ENCODE data around the gene MXI1.

Gene MXI1

GRCh38 chr10:110278562-110279406 lies 71.4 kb downstream of the MXI1 start:
- DNase-seq: no peak

GRCh38 chr10:110279407-110279986 lies 72.1 kb downstream of the MXI1 start:
- peak; percentile 43 for DNase-seq

- DNase-seq: no peak
These were observed 76.9 kb downstream of the MXI1 start for GRCh38 chr10:110284262-110284661.

DNA sequence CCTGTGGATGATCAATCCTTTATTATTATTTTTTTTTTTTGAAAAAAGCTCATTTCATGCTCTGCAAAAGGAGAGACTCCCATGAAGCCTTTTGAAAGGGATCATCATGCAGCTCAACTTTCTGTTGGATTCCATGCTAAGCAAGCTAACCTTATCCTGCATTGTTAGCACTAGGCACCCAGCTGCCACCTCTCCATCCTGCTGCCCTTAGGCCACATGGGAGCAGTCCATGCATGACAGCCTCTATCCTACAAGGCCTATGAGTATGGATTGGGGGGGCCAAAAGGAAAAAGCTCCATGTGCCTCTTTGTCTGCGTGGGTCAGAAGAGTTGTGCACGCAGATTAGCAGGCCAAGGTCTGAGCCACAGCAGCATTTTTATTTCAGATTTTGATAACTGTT lies 78.1 kb downstream of the MXI1 start:
- no peak for DNase-seq

DNA sequence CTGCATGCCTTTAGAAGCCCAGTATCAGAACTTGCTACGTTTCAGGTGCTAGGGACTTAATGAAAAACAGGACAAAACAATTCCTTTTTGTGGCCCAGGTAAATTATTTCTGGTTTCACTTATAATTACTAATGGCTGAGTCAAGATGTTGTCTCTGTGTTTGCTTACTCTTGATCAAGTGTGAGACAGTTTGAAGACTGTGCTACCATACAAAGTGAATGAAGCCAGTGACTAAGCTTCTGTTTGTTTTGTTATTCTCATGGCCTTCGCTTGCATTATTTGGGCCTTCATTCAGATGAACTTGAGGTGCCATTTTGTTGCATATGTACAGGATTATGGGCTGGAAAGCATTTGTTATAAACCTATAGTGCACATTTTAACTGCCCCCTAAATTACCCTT lies 79.4 kb downstream of the MXI1 start:
- DNase-seq: no peak

GRCh38 chr10:110296966-110297365 lies 89.6 kb downstream of the MXI1 start:
- no peak for DNase-seq

DNA sequence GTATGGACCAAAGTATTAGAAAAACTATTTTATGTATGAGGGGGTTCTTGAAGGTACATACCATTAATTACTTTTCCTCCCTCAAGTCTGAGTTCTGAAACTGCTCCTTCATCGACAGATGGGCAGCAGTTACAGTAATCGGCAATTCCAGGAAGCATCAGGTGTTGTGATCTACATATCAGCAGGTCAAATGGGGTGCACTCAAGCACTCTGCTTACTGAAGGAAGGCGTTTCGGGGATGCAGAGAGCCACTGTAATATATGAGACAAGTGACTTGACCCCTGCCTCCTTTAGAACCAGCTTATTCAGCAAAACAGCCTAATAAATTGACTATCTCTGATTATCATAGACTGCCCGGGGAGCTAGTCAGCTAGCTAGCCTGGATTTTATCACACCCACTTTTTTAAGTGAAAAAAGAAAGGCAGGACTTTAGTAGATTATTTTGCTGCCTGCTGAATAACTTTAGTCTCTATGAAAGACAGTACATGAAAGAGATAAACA lies 93.1 kb downstream of the MXI1 start:
- no peak for DNase-seq

DNA sequence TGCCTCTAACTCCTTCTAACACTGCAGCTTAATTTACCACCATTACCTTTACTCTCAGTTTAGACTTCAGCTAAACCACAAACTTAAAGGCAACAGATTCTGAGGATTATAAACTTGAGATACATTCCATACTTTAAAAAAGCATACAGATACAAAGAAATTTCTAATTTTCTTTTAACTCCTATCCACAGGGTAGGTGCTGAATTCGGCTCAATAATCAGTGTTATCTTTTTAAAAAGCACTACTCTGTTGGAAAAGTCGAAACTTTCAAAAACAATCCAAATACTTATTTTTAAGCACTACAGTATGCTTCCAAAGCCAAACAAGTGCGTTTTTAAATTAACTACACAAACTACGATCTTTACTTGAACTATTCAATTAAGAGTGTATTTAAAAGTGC lies 96.3 kb downstream of the MXI1 start:
- DNase-seq: no peak

GRCh38 chr10:110304394-110304779 lies 97.0 kb downstream of the MXI1 start:
- DNase-seq: no peak

GRCh38 chr10:110304780-110305421 lies 97.5 kb downstream of the MXI1 start, which contains the start of gene SMNDC1:
Gene SMNDC1 (minus strand): TSS chr10:110304920. CDS start chr10:110303587, 1,333 bp downstream.
- peak; percentile 98 for DNase-seq

- peak; percentile 84 for DNase-seq
These were observed 98.5 kb downstream of the MXI1 start for GRCh38 chr10:110305767-110306451.

DNA sequence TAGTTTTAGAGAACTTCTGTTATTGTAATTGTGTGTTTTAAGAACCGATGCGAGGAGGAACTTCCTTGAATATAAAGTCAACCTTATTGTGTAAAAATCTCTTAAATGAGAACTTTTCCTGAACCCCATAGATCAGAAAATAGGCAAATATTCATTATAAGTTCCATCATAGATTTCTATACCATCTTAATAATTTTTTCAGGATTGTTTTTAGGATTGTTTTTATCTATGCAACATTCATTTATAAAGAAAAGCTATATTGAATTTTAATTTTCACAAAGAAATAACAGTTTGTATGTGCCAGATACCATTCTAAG lies 99.0 kb downstream of the MXI1 start:
- DNase-seq: no peak

DNA sequence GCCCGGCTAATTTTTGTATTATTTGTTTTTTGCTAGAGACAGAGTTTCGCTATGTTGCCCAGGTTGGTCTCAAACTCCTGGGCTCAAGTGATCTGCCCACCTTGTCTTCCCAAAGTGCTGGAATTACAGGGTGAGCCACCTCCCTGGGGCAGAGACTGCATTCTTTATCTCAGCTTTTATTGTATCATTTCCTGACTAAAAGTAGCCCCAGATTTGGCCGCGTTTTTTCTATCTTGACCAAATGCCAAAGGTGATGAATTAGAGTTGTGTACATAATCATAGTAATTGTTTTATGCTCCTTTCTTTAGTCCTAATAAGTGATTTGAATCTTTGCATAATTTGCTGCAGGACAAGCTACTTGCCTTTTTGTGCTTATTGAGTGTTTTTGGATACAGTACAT lies 100.4 kb downstream of the MXI1 start:
- no peak for DNase-seq

GRCh38 chr10:110310741-110311140 lies 103.3 kb downstream of the MXI1 start:
- DNase-seq: no peak

DNA sequence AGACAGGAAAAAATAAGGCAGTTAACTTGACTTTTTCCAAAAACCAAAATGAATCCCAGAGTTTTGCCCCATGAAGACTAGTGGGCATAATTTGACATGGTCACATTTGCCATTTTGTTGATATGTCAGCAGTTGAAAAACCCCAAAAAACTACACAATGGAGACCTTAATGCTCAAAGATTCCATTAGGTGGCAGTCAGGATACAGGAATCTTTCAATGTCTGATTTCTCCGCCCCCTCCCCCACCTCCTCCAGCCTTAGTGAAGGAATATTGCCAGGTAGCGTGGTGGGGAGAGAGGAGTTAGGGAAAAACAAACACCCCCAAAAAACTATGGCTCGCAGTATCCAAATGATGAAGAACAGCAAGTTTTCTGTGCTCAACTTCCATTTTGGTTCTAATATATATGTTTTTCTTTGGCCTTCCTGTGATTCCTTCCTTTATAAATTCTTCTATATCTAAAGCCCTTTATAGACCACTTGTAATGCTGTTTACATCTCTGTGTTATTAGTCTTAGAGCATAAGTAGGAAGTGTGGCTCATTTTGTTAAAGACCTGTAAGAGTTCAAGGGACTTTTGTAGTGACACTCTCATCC lies 104.0 kb downstream of the MXI1 start:
- DNase-seq: peak; percentile 63

DNA sequence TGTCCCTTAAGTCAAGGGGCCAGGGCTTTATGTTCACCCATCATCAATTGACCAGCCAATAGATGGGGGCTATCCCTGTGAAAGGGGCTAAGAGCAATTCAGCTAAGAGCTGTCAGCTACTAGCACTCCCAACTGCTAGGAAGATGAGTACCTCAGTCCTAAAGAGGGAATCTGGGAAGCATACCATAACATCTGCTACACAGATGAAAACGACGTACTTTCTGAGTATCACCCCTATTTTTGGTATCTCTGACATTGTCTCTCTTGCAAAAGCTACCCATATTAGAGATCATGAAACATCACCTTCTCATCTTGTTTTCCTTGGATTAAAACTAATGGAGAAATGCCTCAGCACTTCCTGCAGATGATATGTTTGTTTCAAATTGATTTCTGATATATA lies 104.8 kb downstream of the MXI1 start:
- DNase-seq: no peak

- no peak for DNase-seq
These were observed 106.3 kb downstream of the MXI1 start for GRCh38 chr10:110313674-110314073.

- DNase-seq: peak; percentile 29
These were observed 110.8 kb downstream of the MXI1 start for GRCh38 chr10:110317866-110318850.

- no peak for DNase-seq
These were observed 114.6 kb downstream of the MXI1 start for GRCh38 chr10:110321869-110322620.

DNA sequence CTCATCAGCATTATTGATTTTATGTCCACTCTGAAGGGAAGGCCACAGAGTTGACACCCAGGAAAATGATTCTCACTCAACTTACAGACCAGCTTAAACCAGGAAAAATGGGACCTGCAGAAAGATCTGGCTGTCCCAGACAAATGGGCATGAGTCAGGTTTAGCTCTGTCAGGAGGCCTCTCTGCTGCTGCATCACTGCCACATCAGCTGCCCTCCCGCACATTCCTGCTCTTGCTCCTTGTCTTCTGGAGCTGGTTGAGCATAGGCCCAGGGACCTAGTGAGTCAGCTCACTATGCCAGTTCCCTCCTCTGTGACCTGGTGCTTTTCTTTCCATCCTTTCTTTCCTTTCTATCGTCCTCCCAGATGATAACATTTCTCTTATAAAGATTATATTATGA lies 116.1 kb downstream of the MXI1 start:
- DNase-seq: no peak

Measured in activated CD4-positive, alpha-beta T cell treated with anti-CD3 and anti-CD28 coated beads, Interleukin-10, Interleukin-2, amounts not matched to agents 100 ng/mL and 50 ng/mL, durations not matched to agents 16 hours and 8 hours (primary cell).